Nephron progenitor cell (in vitro differentiated cells): Measurements from ENCODE around the gene WFDC10B.
"Not testable (repeated sequence)": the region's sequence is repeated elsewhere in the genome, so short reads cannot be mapped to it uniquely, and the experiment has no call there.

Source experiments
- DNase-seq: peaks from one replicate; pipeline ENCODE4 v3.0.0; 2021
- H3K27ac Mint-ChIP-seq: 2 replicates; pipeline ENCODE4 v1.8.0; 2021; ENCODE audit warnings: mild to moderate bottlenecking, moderate library complexity, mixed read lengths
- H3K27me3 Mint-ChIP-seq: 2 replicates; pipeline ENCODE4 v1.8.0; 2021; ENCODE audit warnings: mild to moderate bottlenecking, low read depth, mixed read lengths; ENCODE audit not compliant: poor library complexity
- H3K36me3 Mint-ChIP-seq: 2 replicates; pipeline ENCODE4 v1.8.0; 2021; ENCODE audit warnings: low read depth, mixed read lengths
- H3K4me1 Mint-ChIP-seq: 2 replicates; pipeline ENCODE4 v1.8.0; 2021; ENCODE audit warnings: mixed read lengths
- H3K4me3 Mint-ChIP-seq: 2 replicates; pipeline ENCODE4 v1.8.0; 2021; ENCODE audit warnings: mild to moderate bottlenecking, moderate library complexity, mixed read lengths
- H3K9me3 Mint-ChIP-seq: 2 replicates; pipeline ENCODE4 v1.8.0; 2021; ENCODE audit warnings: mild to moderate bottlenecking, moderate library complexity, mixed read lengths
- TF ChIP-seq, protein P1 (sequence below): fragments of 200-600 bp; sonication (generic); IDR thresholded peaks from 2 replicates; pipeline ENCODE4 v1.5.0; 2021; ENCODE audit warnings: antibody characterized with exemption

Gene WFDC10B

GRCh38 chr20:45735552-45735951 lies 30.7 kb upstream of the WFDC10B start:
- DNase-seq: no peak
- H3K4me1 Mint-ChIP-seq: no peaks in the 10 kb centered on the region
- H3K36me3 Mint-ChIP-seq: peaks cover 5% of the 10 kb centered on the region
- H3K4me3 Mint-ChIP-seq: no peak overlapping the region
- TF ChIP-seq, protein P1, sequence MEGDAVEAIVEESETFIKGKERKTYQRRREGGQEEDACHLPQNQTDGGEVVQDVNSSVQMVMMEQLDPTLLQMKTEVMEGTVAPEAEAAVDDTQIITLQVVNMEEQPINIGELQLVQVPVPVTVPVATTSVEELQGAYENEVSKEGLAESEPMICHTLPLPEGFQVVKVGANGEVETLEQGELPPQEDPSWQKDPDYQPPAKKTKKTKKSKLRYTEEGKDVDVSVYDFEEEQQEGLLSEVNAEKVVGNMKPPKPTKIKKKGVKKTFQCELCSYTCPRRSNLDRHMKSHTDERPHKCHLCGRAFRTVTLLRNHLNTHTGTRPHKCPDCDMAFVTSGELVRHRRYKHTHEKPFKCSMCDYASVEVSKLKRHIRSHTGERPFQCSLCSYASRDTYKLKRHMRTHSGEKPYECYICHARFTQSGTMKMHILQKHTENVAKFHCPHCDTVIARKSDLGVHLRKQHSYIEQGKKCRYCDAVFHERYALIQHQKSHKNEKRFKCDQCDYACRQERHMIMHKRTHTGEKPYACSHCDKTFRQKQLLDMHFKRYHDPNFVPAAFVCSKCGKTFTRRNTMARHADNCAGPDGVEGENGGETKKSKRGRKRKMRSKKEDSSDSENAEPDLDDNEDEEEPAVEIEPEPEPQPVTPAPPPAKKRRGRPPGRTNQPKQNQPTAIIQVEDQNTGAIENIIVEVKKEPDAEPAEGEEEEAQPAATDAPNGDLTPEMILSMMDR: no peak
- peaks cover 4% of the 10 kb centered on the region for H3K27me3 Mint-ChIP-seq
- H3K9me3 Mint-ChIP-seq: peaks cover 53% of the 10 kb centered on the region
- no peak overlapping the region for H3K27ac Mint-ChIP-seq

DNA sequence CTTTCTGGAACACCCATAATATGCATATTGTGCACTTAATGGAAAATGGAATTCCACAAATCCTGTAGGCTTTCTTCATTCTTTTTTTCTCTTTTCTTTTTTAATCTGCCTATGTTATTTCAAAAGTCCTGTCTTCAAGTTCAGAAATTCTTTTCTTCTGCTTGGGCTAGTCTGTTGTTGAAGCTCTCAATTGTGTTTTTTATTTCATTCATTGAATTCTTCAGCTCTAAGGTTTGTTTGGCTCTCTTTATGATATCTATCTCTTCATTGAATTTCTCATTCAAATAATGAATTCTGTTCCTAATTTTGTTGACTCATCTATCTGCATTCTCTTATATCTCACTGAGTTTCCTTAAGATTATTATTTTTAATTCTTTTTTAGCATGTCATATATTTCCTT lies 27.4 kb upstream of the WFDC10B start:
- peaks cover 5% of the 10 kb centered on the region for H3K36me3 Mint-ChIP-seq
- peaks cover 4% of the 10 kb centered on the region for H3K27me3 Mint-ChIP-seq
- no peak overlapping the region for H3K27ac Mint-ChIP-seq
- H3K4me1 Mint-ChIP-seq: no peaks in the 10 kb centered on the region
- peaks cover 73% of the 10 kb centered on the region for H3K9me3 Mint-ChIP-seq
- no peak overlapping the region for H3K4me3 Mint-ChIP-seq
- no peak for DNase-seq
- TF ChIP-seq, protein P1: no peak

- no peak overlapping the region for H3K27ac Mint-ChIP-seq
- DNase-seq: no peak
- no peak overlapping the region for H3K4me3 Mint-ChIP-seq
- no peaks in the 10 kb centered on the region for H3K36me3 Mint-ChIP-seq
- H3K27me3 Mint-ChIP-seq: peaks cover 9% of the 10 kb centered on the region
- H3K4me1 Mint-ChIP-seq: no peaks in the 10 kb centered on the region
- peaks cover 38% of the 10 kb centered on the region for H3K9me3 Mint-ChIP-seq
- TF ChIP-seq, protein P1: no peak
These were observed 22.2 kb upstream of the WFDC10B start for GRCh38 chr20:45727044-45727443.

- DNase-seq: no peak
- H3K27me3 Mint-ChIP-seq: peaks cover 5% of the 10 kb centered on the region
- H3K4me1 Mint-ChIP-seq: no peaks in the 10 kb centered on the region
- H3K27ac Mint-ChIP-seq: no peak overlapping the region
- H3K36me3 Mint-ChIP-seq: no peaks in the 10 kb centered on the region
- TF ChIP-seq, protein P1: no peak
- no peak overlapping the region for H3K4me3 Mint-ChIP-seq
- peaks cover 20% of the 10 kb centered on the region for H3K9me3 Mint-ChIP-seq
These were observed 20.3 kb upstream of the WFDC10B start for GRCh38 chr20:45725134-45725533.

DNA sequence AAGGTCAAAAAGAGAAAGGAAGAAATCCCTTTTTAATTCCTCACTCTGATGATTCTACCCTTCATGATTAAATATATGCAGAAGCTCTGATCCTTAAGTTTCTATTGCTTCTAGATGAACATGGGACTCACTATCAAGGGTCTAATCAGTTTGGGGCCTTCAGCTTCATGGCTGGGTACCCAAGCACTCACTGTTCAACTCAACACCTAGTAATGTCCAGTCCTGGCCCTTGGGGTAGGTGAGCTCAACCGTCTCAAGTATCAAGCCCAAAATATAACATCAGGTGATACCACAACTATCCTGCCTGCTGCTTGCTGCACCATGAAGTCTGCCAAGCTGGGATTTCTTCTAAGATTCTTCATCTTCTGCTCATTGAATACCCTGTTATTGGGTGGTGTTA lies 17.2 kb upstream of the WFDC10B start, which contains the start of gene SPINT4:
Gene SPINT4, plus strand, starts transcription at position 301 of the 400 bp plus-strand sequence. Its CDS starts 21 bp downstream, at position 322.
- peaks cover 25% of the 10 kb centered on the region for H3K9me3 Mint-ChIP-seq
- DNase-seq: no peak
- TF ChIP-seq, protein P1: no peak
- H3K4me1 Mint-ChIP-seq: no peaks in the 10 kb centered on the region
- H3K27me3 Mint-ChIP-seq: peaks cover 5% of the 10 kb centered on the region
- no peak within 1 kb of the TSS for H3K4me3 Mint-ChIP-seq
- H3K36me3 Mint-ChIP-seq: no peaks in the 10 kb centered on the region
- H3K27ac Mint-ChIP-seq: no peak within 1 kb of the TSS

- not testable (repeated sequence) for H3K4me1 Mint-ChIP-seq, H3K4me3 Mint-ChIP-seq, H3K36me3 Mint-ChIP-seq, H3K27ac Mint-ChIP-seq, DNase-seq
- peaks cover 33% of the 10 kb centered on the region for H3K9me3 Mint-ChIP-seq
- H3K27me3 Mint-ChIP-seq: peaks cover 14% of the 10 kb centered on the region
These were observed 11.4 kb upstream of the WFDC10B start for GRCh38 chr20:45716141-45716688.
